T-helper 1 cell treated with Interleukin-12 subunit alpha and Interleukin-12 subunit beta and Interleukin-4 antibody, amounts not matched to agents 30 μg/mL and 1 μg/mL, for 36 hours (primary cell): ENCODE results near the gene DOCK9.
"Not testable (repeated sequence)": the region's sequence is repeated elsewhere in the genome, so short reads cannot be mapped to it uniquely, and the experiment has no call there.

Experiments
- H3K27ac Mint-ChIP-seq: one replicate; pipeline ENCODE4 v1.8.0; 2021; ENCODE audit warnings: mild to moderate bottlenecking, mixed read lengths
- H3K27me3 Mint-ChIP-seq: one replicate; pipeline ENCODE4 v1.8.0; 2021; ENCODE audit warnings: low read depth, mixed read lengths
- H3K36me3 Mint-ChIP-seq: one replicate; pipeline ENCODE4 v1.8.0; 2021; ENCODE audit warnings: low read depth, mixed read lengths
- H3K4me1 Mint-ChIP-seq: one replicate; pipeline ENCODE4 v1.8.0; 2021; ENCODE audit warnings: low read depth, mixed read lengths
- H3K4me3 Mint-ChIP-seq: one replicate; pipeline ENCODE4 v1.8.0; 2021; ENCODE audit warnings: mild to moderate bottlenecking, moderate library complexity, mixed read lengths
- H3K9me3 Mint-ChIP-seq: one replicate; pipeline ENCODE4 v1.8.0; 2021; ENCODE audit warnings: mixed read lengths

DOCK9 gene

DNA sequence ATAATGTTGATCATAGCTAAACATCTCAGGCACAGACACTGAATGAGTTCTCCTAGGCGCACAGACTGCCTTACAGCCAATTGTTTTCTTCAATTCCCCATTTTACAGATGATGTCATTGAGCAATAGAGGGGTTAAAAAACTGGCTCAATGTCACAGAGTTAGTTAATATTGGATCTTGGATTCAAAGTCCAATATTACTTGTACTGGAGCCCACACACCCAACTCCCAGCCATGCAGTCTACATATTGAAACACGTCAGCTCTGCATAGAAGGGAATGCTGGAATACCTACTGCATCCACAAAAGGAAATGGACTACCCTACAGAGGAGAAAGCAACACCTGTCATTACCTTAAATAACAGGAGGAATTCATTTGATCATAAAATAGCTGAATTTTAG is 149.2 kb downstream of the DOCK9 start:
- Mint-ChIP-seq H3K36me3 (peaks cover 58% of the 10 kb centered on the region), H3K9me3 (no peaks in the 10 kb centered on the region), H3K27me3 (no peaks in the 10 kb centered on the region), H3K27ac (no peak overlapping the region), H3K4me3 (no peak overlapping the region), H3K4me1 (peaks cover 6% of the 10 kb centered on the region)

GRCh38 chr13:98827449-98827848 is 150.4 kb downstream of the DOCK9 start:
- no peak overlapping the region for H3K4me3 Mint-ChIP-seq
- peaks cover 58% of the 10 kb centered on the region for H3K36me3 Mint-ChIP-seq
- peaks cover 6% of the 10 kb centered on the region for H3K4me1 Mint-ChIP-seq
- H3K27ac Mint-ChIP-seq: no peak overlapping the region
- no peaks in the 10 kb centered on the region for H3K9me3 Mint-ChIP-seq
- H3K27me3 Mint-ChIP-seq: no peaks in the 10 kb centered on the region

GRCh38 chr13:98826146-98826545 is 151.7 kb downstream of the DOCK9 start:
- H3K27me3 Mint-ChIP-seq: no peaks in the 10 kb centered on the region
- H3K27ac Mint-ChIP-seq: no peak overlapping the region
- peaks cover 61% of the 10 kb centered on the region for H3K36me3 Mint-ChIP-seq
- H3K9me3 Mint-ChIP-seq: no peaks in the 10 kb centered on the region
- H3K4me1 Mint-ChIP-seq: peaks cover 9% of the 10 kb centered on the region
- H3K4me3 Mint-ChIP-seq: no peak overlapping the region

- H3K36me3 Mint-ChIP-seq: peaks cover 56% of the 10 kb centered on the region
- H3K4me1 Mint-ChIP-seq: peaks cover 9% of the 10 kb centered on the region
- no peaks in the 10 kb centered on the region for H3K27me3 Mint-ChIP-seq
- H3K27ac Mint-ChIP-seq: no peak overlapping the region
- no peak overlapping the region for H3K4me3 Mint-ChIP-seq
- H3K9me3 Mint-ChIP-seq: no peaks in the 10 kb centered on the region
Observed at GRCh38 chr13:98825659-98826058, 152.2 kb downstream of the DOCK9 start.

DNA sequence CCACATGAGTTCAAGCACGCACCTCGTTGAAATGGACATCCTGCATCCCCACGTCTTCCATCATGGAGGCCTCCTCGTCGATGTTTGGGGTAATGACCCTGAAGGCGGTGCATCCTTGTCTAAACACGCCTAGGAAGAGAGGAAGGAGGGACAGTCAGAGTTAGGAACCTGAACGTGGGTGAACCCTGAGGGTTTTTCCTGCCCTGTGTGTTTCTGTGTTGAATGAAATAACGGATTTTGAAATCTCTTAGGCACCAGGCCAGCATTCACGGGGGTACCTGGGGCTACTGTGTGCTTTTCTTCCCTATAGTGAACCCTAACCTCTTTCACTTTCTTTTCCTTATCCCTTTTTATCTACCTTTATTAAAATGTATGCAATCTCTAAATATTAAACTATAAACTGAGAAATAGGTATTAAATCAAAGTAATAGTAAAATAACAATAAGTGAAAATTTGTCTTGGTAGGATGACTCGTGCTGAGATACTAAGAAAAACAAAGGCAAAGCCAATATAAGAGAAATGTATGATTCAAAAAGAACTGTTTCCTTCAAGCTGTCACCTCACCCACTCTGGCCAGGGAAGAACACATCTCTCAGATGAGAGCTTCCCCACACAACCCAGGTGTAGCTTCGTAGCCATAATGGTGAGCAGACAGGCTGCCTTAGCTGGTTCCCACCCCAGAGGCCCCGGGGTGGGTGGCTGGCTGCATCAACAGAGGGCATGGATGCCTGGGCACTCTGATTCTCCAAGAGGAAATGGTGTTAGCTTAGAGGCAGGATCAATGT is 153.3 kb downstream of the DOCK9 start:
- Mint-ChIP-seq H3K4me3 (no peak overlapping the region), H3K36me3 (peaks cover 46% of the 10 kb centered on the region), H3K4me1 (peaks cover 9% of the 10 kb centered on the region), H3K27ac (no peak overlapping the region), H3K9me3 (no peaks in the 10 kb centered on the region), H3K27me3 (no peaks in the 10 kb centered on the region)

DNA sequence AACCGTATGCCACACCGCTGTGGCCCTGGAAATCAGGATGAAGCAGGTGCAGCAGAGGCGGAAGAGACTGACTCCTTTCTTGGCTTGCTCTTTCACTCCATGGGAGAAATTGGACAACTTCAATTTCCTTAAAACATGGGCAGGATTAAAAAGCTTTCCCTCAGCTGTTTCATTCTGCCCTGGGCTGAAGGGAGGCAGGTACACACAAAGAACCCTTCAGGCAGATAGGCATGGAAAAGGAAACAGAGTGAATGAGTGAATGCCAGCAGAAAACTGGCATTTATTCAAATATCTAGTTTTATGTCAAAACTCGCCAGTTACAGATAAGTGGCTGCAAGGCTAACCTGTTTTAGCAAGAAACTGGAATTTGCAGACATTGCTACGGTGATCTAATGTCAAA is 154.4 kb downstream of the DOCK9 start:
- Mint-ChIP-seq H3K27me3 (no peaks in the 10 kb centered on the region), H3K27ac (no peak overlapping the region), H3K36me3 (peaks cover 35% of the 10 kb centered on the region), H3K4me1 (peaks cover 9% of the 10 kb centered on the region), H3K4me3 (no peak overlapping the region), H3K9me3 (no peaks in the 10 kb centered on the region)

GRCh38 chr13:98822225-98822606 is 155.6 kb downstream of the DOCK9 start:
- no peaks in the 10 kb centered on the region for H3K9me3 Mint-ChIP-seq
- no peak overlapping the region for H3K27ac Mint-ChIP-seq
- H3K4me3 Mint-ChIP-seq: no peak overlapping the region
- no peaks in the 10 kb centered on the region for H3K27me3 Mint-ChIP-seq
- H3K4me1 Mint-ChIP-seq: peaks cover 9% of the 10 kb centered on the region
- H3K36me3 Mint-ChIP-seq: peaks cover 30% of the 10 kb centered on the region

- Mint-ChIP-seq H3K9me3 (no peaks in the 10 kb centered on the region), H3K27me3 (no peaks in the 10 kb centered on the region), H3K4me3 (no peak overlapping the region), H3K27ac (no peak overlapping the region), H3K36me3 (peaks cover 28% of the 10 kb centered on the region), H3K4me1 (peaks cover 8% of the 10 kb centered on the region)
Observed at GRCh38 chr13:98821372-98822224, 156.3 kb downstream of the DOCK9 start.

DNA sequence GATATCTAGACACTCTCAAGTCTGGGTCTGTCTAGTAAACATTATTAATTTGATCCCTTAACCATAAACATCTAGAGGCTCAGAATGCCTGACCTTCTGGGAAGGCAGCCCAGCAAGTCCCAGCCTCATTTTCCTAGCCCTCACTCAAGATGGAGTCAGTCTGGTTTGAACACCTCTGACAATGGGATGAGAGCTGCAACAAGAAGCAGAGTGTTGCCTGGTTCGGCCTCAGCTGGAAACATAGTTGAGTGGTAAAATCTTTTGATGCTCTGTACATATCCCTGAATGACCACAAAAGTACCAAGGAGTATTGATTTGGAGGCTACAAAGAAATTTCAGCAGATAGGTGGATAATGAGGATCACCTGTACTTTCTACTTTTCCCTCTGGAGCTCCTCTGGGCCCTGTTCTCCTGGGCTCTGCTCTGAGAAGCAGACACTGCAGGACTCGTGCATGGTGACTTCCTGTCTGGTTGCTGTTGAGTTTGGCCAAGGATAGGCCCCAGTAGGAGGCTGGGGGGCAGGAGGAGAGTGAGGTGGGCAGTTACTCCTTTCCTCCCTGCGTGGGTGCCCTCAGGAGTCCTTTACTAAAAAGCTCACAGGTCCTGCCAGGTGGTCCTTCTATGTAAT is 157.0 kb downstream of the DOCK9 start:
- Mint-ChIP-seq H3K27ac (no peak overlapping the region), H3K36me3 (peaks cover 28% of the 10 kb centered on the region), H3K4me1 (peaks cover 4% of the 10 kb centered on the region), H3K9me3 (no peaks in the 10 kb centered on the region), H3K4me3 (no peak overlapping the region), H3K27me3 (no peaks in the 10 kb centered on the region)

DNA sequence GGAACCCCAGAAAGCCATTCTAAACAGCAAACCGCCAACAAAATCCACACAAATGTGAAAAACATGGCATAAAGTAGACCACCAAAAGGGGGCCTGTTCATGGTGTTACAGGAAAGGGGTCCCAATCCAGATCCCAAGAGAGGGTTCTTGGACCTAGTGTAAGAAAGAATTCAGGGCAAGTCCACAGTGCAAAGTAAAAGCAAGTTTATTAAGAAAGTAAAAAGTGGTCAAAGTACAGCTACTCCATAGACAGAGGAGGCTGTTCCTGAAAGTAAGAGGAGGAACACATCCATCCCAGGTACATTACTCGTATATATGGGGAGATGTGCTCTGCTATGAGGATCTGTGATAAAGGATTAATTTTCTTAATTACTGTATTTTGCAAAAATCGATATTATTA is 157.6 kb downstream of the DOCK9 start:
- Mint-ChIP-seq H3K9me3 (no peaks in the 10 kb centered on the region), H3K4me3 (no peak overlapping the region), H3K4me1 (peaks cover 2% of the 10 kb centered on the region), H3K36me3 (peaks cover 25% of the 10 kb centered on the region), H3K27ac (no peak overlapping the region), H3K27me3 (no peaks in the 10 kb centered on the region)

DNA sequence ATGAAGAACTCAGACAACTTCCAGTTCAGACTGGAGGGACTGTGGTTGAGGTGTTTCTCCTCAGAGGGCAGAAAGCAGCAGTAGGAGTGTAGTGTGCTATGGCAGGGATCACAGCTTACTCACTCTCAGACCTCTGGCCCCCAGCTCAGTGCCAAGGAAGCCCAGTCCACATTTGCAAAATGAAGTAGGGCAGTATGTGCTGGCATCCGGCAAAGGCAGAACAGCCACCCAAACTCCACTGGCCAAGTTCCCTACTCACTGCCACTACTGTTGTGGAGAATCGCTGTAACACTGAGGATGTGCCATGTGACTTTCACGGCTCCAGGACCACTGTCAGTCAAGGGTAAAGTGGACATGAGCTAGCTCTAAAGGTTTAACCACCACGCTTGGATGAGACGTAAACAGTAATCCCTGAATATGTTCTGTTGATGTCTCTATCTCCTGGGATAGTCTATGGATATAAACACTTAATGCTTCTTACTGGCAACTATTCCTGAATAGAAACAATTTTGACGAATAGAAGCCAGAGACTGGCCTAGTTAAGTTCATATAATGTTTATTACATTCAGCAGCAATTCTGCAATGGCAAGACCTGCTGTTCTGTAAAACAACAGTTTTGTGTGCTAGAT is 158.4 kb downstream of the DOCK9 start:
- Mint-ChIP-seq H3K9me3 (no peaks in the 10 kb centered on the region), H3K27ac (no peak overlapping the region), H3K27me3 (no peaks in the 10 kb centered on the region), H3K4me3 (no peak overlapping the region), H3K4me1 (peaks cover 2% of the 10 kb centered on the region), H3K36me3 (peaks cover 19% of the 10 kb centered on the region)

DNA sequence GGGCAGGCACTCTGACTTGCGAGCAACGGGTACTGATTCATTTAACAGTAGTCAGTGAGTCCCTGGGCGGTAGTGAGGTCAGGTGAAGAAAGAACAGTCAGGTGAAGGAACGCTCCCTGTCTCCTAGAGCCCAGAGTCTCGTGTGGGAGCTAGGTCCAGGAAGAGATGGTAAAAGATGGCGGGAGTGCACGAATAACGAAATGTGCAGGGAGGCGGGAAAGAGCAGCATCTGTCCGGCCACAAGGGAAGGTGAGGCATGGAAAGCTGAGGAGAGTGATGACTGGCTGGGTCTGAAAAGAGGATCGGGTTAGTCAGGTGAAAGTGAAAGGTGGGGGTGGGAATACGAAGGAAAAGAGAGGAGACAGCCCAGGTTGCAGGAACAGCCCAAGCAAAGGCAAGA is 161.5 kb downstream of the DOCK9 start:
- Mint-ChIP-seq H3K9me3 (no peaks in the 10 kb centered on the region), H3K27ac (no peak overlapping the region)

GRCh38 chr13:98813993-98814392 is 163.9 kb downstream of the DOCK9 start:
- H3K36me3 Mint-ChIP-seq: peaks cover 16% of the 10 kb centered on the region
- H3K27ac Mint-ChIP-seq: no peak overlapping the region
- H3K9me3 Mint-ChIP-seq: no peaks in the 10 kb centered on the region
- H3K27me3 Mint-ChIP-seq: no peaks in the 10 kb centered on the region
- H3K4me1 Mint-ChIP-seq: peaks cover 2% of the 10 kb centered on the region
- H3K4me3 Mint-ChIP-seq: no peak overlapping the region

More for the DNA sequence above, 161.5 kb downstream of the DOCK9 start:
- H3K27me3 Mint-ChIP-seq: no peaks in the 10 kb centered on the region
- no peak overlapping the region for H3K4me3 Mint-ChIP-seq
- no peaks in the 10 kb centered on the region for H3K4me1 Mint-ChIP-seq
- peaks cover 8% of the 10 kb centered on the region for H3K36me3 Mint-ChIP-seq

GRCh38 chr13:98812186-98812790 is 165.6 kb downstream of the DOCK9 start:
- not testable (repeated sequence) for H3K27ac Mint-ChIP-seq, H3K4me1 Mint-ChIP-seq, H3K4me3 Mint-ChIP-seq, H3K9me3 Mint-ChIP-seq, H3K27me3 Mint-ChIP-seq
- H3K36me3 Mint-ChIP-seq: peaks cover 26% of the 10 kb centered on the region
